Measurements from ENCODE around the gene ASRGL1.

DNA sequence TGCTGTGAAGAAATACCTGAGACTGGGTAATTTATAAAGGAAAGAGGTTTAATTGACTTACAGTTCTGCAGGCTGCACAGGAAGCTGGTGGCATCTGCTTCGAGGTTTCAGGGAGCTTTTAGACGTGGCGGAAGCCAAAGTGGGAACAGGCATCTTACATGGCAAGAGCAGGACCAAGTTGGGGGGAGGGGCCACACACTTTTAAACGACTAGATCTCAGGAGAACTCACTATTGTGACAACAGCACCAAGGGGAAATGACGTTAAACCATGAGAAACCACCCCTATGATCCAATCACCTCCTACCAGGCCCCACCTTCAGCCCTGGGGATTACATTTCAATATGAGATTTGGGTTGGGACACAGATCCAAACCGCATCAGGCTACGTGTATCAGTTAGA, 27.3 kb upstream of the ASRGL1 start:
- TF ChIP-seq, protein P1, sequence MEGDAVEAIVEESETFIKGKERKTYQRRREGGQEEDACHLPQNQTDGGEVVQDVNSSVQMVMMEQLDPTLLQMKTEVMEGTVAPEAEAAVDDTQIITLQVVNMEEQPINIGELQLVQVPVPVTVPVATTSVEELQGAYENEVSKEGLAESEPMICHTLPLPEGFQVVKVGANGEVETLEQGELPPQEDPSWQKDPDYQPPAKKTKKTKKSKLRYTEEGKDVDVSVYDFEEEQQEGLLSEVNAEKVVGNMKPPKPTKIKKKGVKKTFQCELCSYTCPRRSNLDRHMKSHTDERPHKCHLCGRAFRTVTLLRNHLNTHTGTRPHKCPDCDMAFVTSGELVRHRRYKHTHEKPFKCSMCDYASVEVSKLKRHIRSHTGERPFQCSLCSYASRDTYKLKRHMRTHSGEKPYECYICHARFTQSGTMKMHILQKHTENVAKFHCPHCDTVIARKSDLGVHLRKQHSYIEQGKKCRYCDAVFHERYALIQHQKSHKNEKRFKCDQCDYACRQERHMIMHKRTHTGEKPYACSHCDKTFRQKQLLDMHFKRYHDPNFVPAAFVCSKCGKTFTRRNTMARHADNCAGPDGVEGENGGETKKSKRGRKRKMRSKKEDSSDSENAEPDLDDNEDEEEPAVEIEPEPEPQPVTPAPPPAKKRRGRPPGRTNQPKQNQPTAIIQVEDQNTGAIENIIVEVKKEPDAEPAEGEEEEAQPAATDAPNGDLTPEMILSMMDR (IDR thresholded peaks at IDR 0.05) = no peak
- TF ChIP-seq POLR2A (IDR thresholded peaks at IDR 0.05) (no peak), EP300 (IDR thresholded peaks at IDR 0.05) (no peak)

Measured in tibial nerve (tissue), 4 donors.